Coronary artery (tissue), 2 donors: ENCODE measurements around the gene GMDS.
A peak's percentile ranks its signal among the peaks of the same experiment; 100 is the strongest.

Experiments
- DNase-seq: peaks from one replicate; pipeline ENCODE4 v3.0.0-alpha.2; 2017; ENCODE audit warnings: low spot score
- H3K27ac ChIP-seq, 2 donors: fragments of 200-600 bp; sonication (generic); one replicate each; pipeline ENCODE4 v1.5.1; 2016 to 2019
- H3K4me3 ChIP-seq: fragments of 200-600 bp; sonication (generic); 2 replicates; pipeline ENCODE4 v1.5.1; 2016; ENCODE audit warnings: mild to moderate bottlenecking, moderate library complexity
- CTCF ChIP-seq: fragments of 200-600 bp; sonication (generic); IDR thresholded peaks from one replicate; pipeline ENCODE4 v1.5.1; 2019; ENCODE audit warnings: antibody characterized with exemption

The GMDS gene

GRCh38 chr6:1896897-1897296 is 348.5 kb downstream of the GMDS start:
- no peak for TF ChIP-seq CTCF
- Histone ChIP-seq H3K4me3 (no peak overlapping the region), H3K27ac (no peak overlapping the region)
- DNase-seq, result no peak

- Histone ChIP-seq H3K4me3 (no peak overlapping the region), H3K27ac (peak overlapping the region; percentile 28 to 34)
- DNase-seq, result no peak
- no peak for TF ChIP-seq CTCF
Observed at GRCh38 chr6:1895721-1896120, 349.7 kb downstream of the GMDS start.

- Histone ChIP-seq H3K4me3 (no peak overlapping the region), H3K27ac (peak overlapping the region; percentile 28 to 34)
- DNase-seq, result no peak
- TF ChIP-seq CTCF, result no peak
Observed at GRCh38 chr6:1894954-1895353, 350.5 kb downstream of the GMDS start.

GRCh38 chr6:1893470-1894130 is 351.8 kb downstream of the GMDS start:
- Histone ChIP-seq H3K27ac (peak overlapping the region; percentile 47 to 80), H3K4me3 (no peak overlapping the region)
- DNase-seq, result no peak
- no peak for TF ChIP-seq CTCF

- no peak for TF ChIP-seq CTCF
- Histone ChIP-seq H3K4me3 (no peak overlapping the region), H3K27ac (peak overlapping the region; percentile 47 to 80)
- no peak for DNase-seq
Observed at GRCh38 chr6:1892716-1893115, 352.7 kb downstream of the GMDS start.

GRCh38 chr6:1890987-1891386 is 354.4 kb downstream of the GMDS start:
- no peak for DNase-seq
- TF ChIP-seq CTCF, result no peak
- no peak overlapping the region for H3K4me3 ChIP-seq
- no peak overlapping the region for H3K27ac ChIP-seq

GRCh38 chr6:1890071-1890470 is 355.3 kb downstream of the GMDS start:
- no peak for TF ChIP-seq CTCF
- no peak overlapping the region for H3K4me3 ChIP-seq
- no peak for DNase-seq
- H3K27ac ChIP-seq, result no peak overlapping the region
